ENCODE results near the gene SFXN2.
A peak's percentile ranks its signal among the peaks of the same experiment; 100 is the strongest.

SFXN2 gene

DNA sequence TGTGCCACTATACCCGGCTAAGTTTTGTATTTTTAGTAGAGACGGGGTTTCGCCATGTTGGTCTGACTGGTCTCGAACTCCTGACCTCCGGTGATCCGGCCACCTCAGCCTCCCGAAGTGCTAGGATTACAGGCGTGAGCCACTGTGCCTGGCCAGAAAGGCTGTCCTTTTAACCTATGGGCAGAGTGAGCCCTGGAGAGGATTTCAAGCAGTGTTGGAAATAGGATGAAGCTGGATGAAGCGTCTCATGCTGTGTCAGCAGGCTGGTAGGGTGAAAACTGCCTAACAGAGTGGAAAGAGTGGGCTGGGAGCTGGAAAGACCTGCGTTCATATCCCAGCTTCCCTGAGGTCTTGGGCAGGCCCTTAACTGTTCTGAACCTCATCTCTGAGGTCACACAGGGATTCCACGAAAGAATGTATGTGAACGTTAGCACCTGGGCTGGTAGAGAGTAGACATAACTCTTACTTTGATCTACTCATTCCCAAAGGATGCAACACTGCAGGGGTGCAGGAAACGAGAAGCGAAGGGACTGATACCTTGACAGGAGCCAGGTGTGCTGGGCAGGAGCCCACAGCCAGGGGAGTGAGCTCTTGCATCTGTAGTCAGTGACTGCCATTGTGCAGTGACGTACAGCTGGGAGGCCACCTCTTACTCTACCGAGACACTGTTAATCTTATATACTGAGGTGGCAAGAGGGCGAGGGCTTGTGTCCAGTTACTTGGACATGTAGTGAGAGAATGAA is 63.4 kb downstream of the SFXN2 start:
- DNase-seq (ENCODE audit: low read depth), result no peak

DNA sequence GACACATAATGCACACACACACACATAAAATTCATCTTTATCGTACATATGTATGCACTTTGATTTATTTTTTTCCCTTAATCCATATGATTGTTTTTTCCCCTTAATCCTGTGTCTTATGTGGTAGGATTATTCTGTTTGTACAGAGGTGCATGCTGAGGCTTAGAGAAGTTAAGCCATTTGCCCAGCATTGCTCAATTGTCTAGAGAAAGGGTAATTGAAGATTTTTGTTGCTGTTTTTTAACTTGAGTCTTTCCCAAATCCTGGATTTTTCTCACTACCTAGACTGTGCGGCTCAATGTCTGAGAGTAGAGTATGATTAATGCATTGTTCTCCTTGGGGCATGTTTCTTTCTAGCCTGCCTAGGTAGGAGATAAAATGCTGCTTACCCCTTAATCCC is 64.3 kb downstream of the SFXN2 start:
- DNase-seq (ENCODE audit: low read depth), result no peak

DNA sequence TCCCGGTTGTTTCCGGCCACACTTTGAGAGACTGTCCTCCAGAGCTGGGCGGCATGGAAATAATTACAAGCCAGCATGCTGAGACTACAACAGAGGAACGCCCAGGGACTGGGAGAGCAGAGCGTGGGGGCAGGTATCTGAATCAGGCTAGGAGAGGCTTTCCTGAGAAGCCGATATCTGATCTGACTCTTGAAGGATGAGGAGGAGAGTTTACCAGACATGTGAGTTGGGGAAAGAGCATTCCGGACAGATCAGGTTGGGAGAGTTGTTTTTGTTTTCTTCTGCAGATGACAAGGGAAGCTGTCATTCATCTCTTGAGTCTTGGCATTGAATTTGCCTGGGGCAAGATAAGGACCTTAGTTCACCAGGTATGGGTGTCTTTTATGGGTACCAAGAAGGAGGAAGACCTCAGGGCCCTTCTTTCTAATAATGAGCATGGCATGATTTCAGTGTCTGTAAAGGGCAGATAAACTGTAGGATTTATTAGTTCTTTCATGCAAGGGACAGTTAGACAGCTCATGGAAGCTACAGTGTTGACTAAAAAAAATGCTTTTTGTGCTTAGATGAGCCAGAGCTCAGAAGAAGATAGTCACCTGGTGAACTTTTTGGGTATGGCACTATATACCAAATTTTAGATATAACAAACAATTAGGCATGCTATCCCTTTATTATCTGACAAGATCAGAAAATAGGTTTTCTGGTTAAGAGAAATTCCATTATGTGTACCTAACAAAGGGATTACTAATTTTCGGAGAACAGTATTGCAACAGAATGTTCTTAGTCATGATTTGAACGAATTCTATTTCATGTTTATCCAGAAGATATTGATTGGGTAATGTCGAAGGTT is 65.5 kb downstream of the SFXN2 start:
- no peak for DNase-seq (ENCODE audit: low read depth)

DNA sequence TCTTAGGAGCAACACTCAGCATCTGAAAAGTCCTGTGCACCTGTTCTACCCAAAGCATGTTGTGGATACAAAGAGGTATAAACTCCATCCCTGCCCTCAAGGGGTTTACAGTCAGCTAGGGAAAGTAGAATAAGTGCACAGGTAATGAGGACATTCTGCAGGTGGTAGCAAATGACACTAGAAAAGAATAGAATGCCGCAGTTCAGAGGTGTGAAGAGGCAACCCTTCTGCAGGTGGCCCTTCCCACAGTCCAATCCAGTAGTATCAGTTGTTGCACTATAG is 66.0 kb downstream of the SFXN2 start:
- DNase-seq (ENCODE audit: low read depth), result no peak

DNA sequence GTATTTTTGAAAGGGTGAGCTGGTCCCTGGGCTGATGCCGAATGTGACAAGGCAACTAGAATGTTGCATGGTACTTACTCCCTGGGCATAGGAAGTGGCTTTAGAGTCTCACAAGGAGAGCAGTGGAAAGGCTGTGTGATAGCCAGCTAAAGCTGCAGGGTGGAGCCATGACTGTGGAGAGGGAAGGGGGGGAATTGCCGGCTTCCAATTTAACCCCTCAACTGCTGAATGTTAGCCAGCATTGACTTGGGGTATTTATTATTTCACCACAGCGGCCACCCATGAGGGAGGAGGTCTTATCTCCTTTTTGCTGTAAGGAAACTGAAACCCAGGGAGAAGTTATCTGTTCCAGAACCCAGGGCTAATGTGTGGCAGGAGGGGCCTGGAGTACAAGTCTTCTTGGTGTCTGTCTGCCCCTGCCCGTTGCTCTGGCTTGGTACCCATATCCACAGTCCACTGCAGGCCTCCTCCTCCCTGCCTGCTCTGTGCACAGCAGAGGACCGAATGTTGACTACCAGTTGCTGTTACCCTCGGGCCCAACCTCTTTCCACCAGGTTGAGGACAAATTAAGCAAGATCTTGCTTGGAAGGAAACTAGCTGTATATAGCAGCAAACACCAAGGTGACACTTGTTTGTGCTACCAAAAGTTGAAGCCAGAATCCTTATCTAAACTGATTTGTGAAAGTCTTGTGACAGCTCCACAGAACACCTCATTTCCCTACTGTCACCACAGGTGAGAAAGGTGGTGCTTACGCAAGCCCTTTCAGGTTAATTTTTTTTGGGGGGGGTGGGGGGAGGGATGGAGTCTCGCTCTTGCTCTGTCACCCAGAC is 66.9 kb downstream of the SFXN2 start:
- no peak for DNase-seq (ENCODE audit: low read depth)

DNA sequence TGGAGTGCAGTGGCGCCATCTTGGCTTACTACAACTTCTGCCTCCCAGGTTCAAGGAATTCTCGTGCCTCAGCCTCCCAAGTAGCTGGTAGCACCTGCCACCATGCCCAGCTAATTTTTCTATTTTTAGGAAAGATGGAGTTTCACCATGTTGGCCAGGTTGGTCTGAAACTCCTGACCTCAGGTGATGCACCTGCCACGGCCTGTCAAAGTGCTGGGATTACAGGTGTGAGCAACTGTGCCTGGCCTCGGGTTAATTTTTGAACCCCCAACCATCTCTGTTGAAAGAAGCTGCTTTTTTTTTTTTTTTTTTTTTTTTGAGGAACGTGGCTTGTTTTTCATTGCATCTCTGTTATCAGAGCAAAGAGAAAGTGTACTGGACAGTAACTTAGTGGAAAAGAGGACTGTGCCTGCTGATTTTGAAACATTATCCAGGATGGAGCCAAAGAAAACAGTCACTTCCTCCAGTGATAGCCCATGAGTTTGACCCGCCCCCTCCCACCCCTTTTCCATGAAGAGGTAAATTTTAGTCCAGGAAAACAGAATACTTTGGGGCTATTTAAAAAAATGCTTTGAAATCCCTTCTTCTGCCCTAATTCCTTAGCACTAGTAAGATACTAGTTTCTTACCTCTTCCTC is 67.6 kb downstream of the SFXN2 start:
- DNase-seq (ENCODE audit: low read depth), result no peak

DNA sequence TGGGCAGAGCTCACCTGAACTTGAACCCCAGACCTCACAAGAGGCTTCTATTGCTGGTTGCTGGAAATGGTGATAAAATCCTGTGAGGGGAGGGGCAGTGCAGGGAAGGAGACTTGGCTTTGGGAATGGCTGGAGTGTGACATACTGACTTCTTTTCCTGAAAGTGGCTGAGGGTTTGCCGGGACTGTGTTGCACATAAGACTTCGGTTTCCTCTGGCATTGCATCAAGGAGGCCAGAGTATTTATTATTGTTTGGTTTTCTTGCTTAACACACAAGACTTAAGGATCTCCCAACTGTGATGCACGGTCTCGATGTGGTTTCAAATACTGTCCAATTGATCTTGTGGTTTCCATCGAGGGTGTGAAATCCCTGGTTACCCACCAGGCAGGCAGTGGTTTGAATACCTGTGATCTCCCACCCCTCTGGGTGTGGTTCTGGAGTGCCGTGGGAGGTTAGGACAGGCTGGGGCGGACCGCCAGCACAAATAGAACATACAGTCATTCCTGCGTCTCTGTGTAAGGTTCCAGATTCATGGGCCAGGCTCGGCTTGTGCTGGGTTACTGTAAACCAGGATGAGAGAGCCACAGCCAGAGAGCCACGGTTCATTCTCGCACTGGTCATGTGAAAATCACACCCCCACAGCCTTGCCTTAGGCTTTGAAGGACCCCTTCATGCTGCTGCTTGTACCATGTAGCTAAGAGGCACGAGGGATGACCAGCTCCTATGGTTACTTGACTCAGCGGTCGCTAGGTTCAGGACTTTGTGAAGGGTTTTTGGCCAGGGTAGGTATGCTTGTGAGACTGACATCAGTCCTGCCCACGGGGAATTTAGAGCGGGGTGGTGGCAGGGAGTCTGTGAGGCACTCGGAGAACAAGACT is 68.5 kb downstream of the SFXN2 start:
- DNase-seq (ENCODE audit: low read depth), result peak; percentile 73

DNA sequence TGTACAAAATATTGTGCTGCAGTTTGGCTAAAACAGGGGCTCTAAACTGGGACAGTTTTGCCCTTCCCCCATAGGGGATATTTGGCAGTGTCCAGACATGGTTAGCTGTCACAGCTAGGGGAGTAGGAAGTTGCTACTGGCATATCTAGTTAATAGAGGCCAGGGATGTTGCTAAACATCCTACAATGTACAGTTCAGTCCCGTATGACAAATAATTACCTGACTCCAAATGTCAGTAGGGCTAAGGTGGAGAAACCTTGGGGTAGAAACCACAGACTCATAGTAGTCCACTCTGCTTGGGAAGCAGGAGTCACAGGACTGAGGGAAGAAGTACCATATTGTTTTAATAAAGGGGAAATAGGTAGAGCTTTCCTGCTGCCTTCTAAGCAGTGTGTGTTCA is 69.1 kb downstream of the SFXN2 start:
- DNase-seq (ENCODE audit: low read depth), result no peak

DNA sequence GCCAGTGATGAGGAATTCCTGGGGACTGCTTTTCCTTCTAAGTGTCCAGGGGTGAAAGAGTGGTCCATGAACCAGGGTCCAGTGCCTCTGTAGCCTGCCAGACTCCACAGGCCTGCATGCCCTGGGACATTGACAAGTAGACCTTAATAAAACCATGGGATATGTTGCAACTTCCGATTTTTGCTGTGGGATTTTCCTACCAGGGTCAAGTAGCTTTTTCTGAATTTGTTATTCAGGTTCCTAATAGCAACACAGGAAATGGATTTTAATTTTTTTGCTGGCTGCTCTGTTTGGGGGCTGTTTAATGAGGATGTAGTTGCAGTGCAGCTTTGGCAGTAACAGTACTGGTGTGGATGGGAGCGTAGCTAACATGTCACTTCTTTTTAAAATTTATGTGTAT is 71.4 kb downstream of the SFXN2 start:
- no peak for DNase-seq (ENCODE audit: low read depth)

DNA sequence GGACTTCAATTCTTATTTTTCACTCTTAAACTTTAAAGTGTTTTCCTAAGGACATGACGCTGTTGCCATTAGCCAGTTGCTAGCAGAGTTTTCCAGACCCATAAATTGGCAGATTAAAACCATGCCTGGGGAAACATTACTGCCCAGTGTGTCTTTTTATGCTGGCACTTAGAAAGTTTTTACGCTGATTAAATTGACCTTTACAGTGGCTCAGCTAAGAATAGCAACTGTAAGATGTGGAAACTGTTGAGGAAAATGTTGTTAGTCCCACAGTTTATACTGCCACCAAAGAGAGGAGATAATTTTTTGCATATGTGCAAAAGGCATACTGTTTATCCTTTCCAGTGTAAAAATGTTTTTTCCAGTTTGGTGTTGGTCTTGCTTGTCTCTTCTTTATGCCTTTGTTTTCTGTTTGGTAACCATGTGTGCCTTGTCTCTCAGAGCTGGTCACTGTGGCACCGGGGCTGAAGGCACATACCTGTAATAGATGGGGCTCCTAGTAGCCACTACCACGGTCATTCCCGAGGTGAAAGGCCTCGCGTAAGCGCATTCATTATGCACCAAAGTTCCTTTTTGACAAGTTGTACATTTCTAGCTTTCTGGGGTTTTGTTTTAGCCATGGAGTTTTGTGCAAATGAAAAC is 77.4 kb downstream of the SFXN2 start:
- no peak for DNase-seq (ENCODE audit: low read depth)

Measured in fibroblast of the conjunctiva (primary cell).